Neuronal stem cell (in vitro differentiated cells): ENCODE data around the gene FIP1L1.

Experiments used
- DNase-seq: peaks from one replicate; pipeline ENCODE4 v3.0.0-alpha.2; 2013; ENCODE audit warnings: low spot score
- H2AFZ ChIP-seq: one replicate; pipeline ENCODE4 v1.6.1; 2013; ENCODE audit warnings: mild to moderate bottlenecking, low read length, inconsistent platforms
- H2AK5ac ChIP-seq: 2 replicates; pipeline ENCODE4 v1.6.1; 2013; ENCODE audit warnings: low read depth, mild to moderate bottlenecking, inconsistent platforms, low read length, moderate library complexity, mixed read lengths
- H2BK120ac ChIP-seq: 2 replicates; pipeline ENCODE4 v1.6.1; 2013; ENCODE audit warnings: low read depth, mild to moderate bottlenecking, inconsistent platforms, low read length, moderate library complexity, mixed read lengths
- H2BK12ac ChIP-seq: one replicate; pipeline ENCODE4 v1.6.1; 2013; ENCODE audit warnings: low read length, inconsistent platforms
- H2BK15ac ChIP-seq: 2 replicates; pipeline ENCODE4 v1.6.1; 2013; ENCODE audit warnings: mild to moderate bottlenecking, low read length, inconsistent platforms, mixed read lengths
- H2BK5ac ChIP-seq: one replicate; pipeline ENCODE4 v1.6.1; 2013; ENCODE audit warnings: inconsistent platforms, mild to moderate bottlenecking, low read length, moderate library complexity
- H3K14ac ChIP-seq: one replicate; pipeline ENCODE4 v1.6.1; 2013; ENCODE audit warnings: low read length, inconsistent platforms
- H3K18ac ChIP-seq: 2 replicates; pipeline ENCODE4 v1.6.1; 2013; ENCODE audit warnings: low read length, inconsistent platforms
- H3K23ac ChIP-seq: 2 replicates; pipeline ENCODE4 v1.6.1; 2013; ENCODE audit warnings: low read depth, mild to moderate bottlenecking, mixed read lengths, low read length, inconsistent platforms; ENCODE audit not compliant: poor library complexity
- H3K27ac ChIP-seq: replicated peaks from 3 replicates; pipeline ENCODE4 v1.5.1; 2013; ENCODE audit warnings: low read length, inconsistent platforms
- H3K27me3 ChIP-seq, 3 experiments: 2 replicates each; pipeline ENCODE4 v1.6.1; 2013; ENCODE audit warnings: low read length in 3 of 3, mild to moderate bottlenecking in 2 of 3, inconsistent platforms in 1 of 3, low read depth in 1 of 3, mixed read lengths in 1 of 3, moderate library complexity in 1 of 3; ENCODE audit not compliant: control insufficient read depth in 3 of 3, insufficient read depth in 3 of 3
- H3K36me3 ChIP-seq, 2 donors: replicated peaks in 1 of 2; 2 replicates each; pipeline ENCODE4 v1.6.1; 2013; ENCODE audit warnings: low read length in 2 of 2; ENCODE audit not compliant: control insufficient read depth in 2 of 2, insufficient read depth in 2 of 2
- H3K4ac ChIP-seq: 2 replicates; pipeline ENCODE4 v1.6.1; 2013; ENCODE audit warnings: inconsistent platforms, mild to moderate bottlenecking, low read length, moderate library complexity
- H3K4me1 ChIP-seq, 2 donors: 1 replicate in 1 of 2; 2 replicates in 1 of 2; pipeline ENCODE4 v1.6.1; 2013; ENCODE audit warnings: low read length in 2 of 2, low read depth in 1 of 2; ENCODE audit not compliant: control insufficient read depth in 2 of 2, insufficient read depth in 1 of 2
- H3K4me2 ChIP-seq: one replicate; pipeline ENCODE4 v1.6.1; 2013; ENCODE audit warnings: mild to moderate bottlenecking, low read length, inconsistent platforms; ENCODE audit not compliant: insufficient read depth, poor library complexity, severe bottlenecking
- H3K4me3 ChIP-seq, 2 donors: 2 replicates each; pipeline ENCODE4 v1.5.1; 2013; ENCODE audit warnings: low read length in 2 of 2, mild to moderate bottlenecking in 2 of 2, inconsistent platforms in 1 of 2, moderate library complexity in 1 of 2
- H3K79me1 ChIP-seq: one replicate; pipeline ENCODE4 v1.6.1; 2013; ENCODE audit warnings: low read depth, mild to moderate bottlenecking, inconsistent platforms, low read length, moderate library complexity
- H3K9ac ChIP-seq: one replicate; pipeline ENCODE4 v1.6.1; 2013; ENCODE audit warnings: mild to moderate bottlenecking, low read depth, low read length, inconsistent platforms; ENCODE audit not compliant: poor library complexity
- H3K9me3 ChIP-seq, 2 donors: replicated peaks in 1 of 2; 2 replicates each; pipeline versions ENCODE3 to v1.6.1; 2013; ENCODE audit warnings: low read length in 2 of 2, mild to moderate bottlenecking in 2 of 2, inconsistent platforms in 1 of 2, low read depth in 1 of 2, mixed read lengths in 1 of 2, moderate library complexity in 1 of 2; ENCODE audit not compliant: control insufficient read depth in 2 of 2, insufficient read depth in 1 of 2
- H4K8ac ChIP-seq: one replicate; pipeline ENCODE4 v1.6.1; 2013; ENCODE audit warnings: low read depth, mild to moderate bottlenecking, inconsistent platforms, low read length, moderate library complexity
- H4K91ac ChIP-seq: one replicate; pipeline ENCODE4 v1.6.1; 2013; ENCODE audit warnings: low read length, low read depth, mild to moderate bottlenecking, inconsistent platforms; ENCODE audit not compliant: poor library complexity
- WGBS, 2 donors: extraction: QIAGEN DNeasy Blood & Tissue Kit; methylation state at CpG; one replicate each; pipeline ENCODE4 v1.1.7; 2013; ENCODE audit warnings: missing lambda C conversion rate in 2 of 2, mixed read lengths in 1 of 2; ENCODE audit not compliant: insufficient read length in 2 of 2, insufficient replicate concordance in 1 of 2; ENCODE audit errors: extremely low coverage in 2 of 2; 5-methylcytosine and 5-hydroxymethylcytosine counted together

Gene FIP1L1

DNA sequence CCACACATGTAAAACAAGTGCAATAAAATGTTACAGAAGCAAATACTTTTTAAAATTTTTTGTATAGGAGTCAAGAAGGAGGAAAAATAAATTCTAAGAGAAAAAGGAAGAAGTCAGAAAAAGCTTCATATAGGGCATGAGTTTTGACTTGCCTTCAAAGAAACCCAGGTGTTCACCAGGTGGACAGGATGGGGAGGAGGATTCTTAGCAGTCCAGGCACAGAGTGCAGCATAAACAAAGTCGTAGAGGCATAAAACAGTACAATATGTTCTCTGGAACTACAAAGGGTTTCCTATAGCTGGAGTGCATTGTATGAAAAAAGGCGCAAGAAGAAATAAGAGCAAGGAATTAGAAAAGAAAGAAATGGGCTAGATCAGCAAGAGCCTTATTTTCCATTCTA is 9.7 kb upstream of the FIP1L1 start:
- H4K8ac ChIP-seq, result no peak overlapping the region
- no peaks in the 10 kb centered on the region for H3K9me3 ChIP-seq
- peaks cover 0 to 39% (median 2%) of the 10 kb centered on the region in 3 experiments for H3K27me3 ChIP-seq
- no peaks in the 10 kb centered on the region for H3K79me1 ChIP-seq
- H4K91ac ChIP-seq, result no peak overlapping the region
- H2BK120ac ChIP-seq, result no peak overlapping the region
- H2BK5ac ChIP-seq, result no peak overlapping the region
- no peak overlapping the region for H2AFZ ChIP-seq
- no peaks in the 10 kb centered on the region for H3K36me3 ChIP-seq
- H3K4me3 ChIP-seq, result no peak overlapping the region
- H2BK12ac ChIP-seq, result no peak overlapping the region
- H3K4me1 ChIP-seq, result peaks cover 5 to 6% of the 10 kb centered on the region in 2 donors
- no peak for DNase-seq
- no peak overlapping the region for H3K18ac ChIP-seq
- H3K9ac ChIP-seq, result no peak overlapping the region
- no peak overlapping the region for H3K23ac ChIP-seq
- no CpG with 5 or more reads among the region's 2 CpGs for WGBS, 2 donors
- no peak overlapping the region for H2AK5ac ChIP-seq
- H3K4me2 ChIP-seq, result no peak overlapping the region
- no peak overlapping the region for H3K14ac ChIP-seq
- no peak overlapping the region for H2BK15ac ChIP-seq
- no peak overlapping the region for H3K27ac ChIP-seq
- no peak overlapping the region for H3K4ac ChIP-seq

DNA sequence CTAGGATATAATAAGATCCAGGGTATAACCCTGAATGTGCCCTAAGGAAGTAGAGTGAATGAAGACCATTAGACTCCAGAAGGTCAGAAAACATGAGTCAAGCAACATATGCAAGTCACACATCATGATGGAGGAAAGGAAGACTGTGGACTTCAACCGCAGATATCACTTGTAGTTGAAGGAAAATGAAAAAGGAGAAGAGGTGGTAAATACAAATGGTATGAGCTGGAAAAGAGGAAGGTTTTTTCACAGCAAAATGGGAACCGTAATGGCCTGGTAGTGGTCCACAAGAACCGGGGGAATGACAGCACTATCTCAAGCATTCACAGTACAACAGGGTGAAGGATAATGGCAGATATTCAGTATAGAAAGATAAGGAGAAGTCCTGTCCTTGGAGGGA is 6.4 kb upstream of the FIP1L1 start:
- Histone ChIP-seq H3K27me3 (peaks cover 0 to 51% (median 2%) of the 10 kb centered on the region in 3 experiments), H4K8ac (no peak overlapping the region), H2BK5ac (no peak overlapping the region), H3K23ac (no peak overlapping the region), H3K9ac (no peak overlapping the region), H3K27ac (no peak overlapping the region), H2BK15ac (no peak overlapping the region), H2AFZ (no peak overlapping the region), H4K91ac (no peak overlapping the region), H3K18ac (no peak overlapping the region), H3K4me2 (no peak overlapping the region), H3K4me1 (peaks cover 0 to 2% of the 10 kb centered on the region in 2 donors), H2BK120ac (no peak overlapping the region), H3K36me3 (no peaks in the 10 kb centered on the region), H3K4me3 (no peak overlapping the region), H3K14ac (no peak overlapping the region), H3K79me1 (no peaks in the 10 kb centered on the region), H2AK5ac (no peak overlapping the region), H2BK12ac (no peak overlapping the region), H3K9me3 (no peaks in the 10 kb centered on the region), H3K4ac (no peak overlapping the region)
- no CpG with 5 or more reads among the region's 3 CpGs for WGBS, 2 donors
- DNase-seq, result no peak

DNA sequence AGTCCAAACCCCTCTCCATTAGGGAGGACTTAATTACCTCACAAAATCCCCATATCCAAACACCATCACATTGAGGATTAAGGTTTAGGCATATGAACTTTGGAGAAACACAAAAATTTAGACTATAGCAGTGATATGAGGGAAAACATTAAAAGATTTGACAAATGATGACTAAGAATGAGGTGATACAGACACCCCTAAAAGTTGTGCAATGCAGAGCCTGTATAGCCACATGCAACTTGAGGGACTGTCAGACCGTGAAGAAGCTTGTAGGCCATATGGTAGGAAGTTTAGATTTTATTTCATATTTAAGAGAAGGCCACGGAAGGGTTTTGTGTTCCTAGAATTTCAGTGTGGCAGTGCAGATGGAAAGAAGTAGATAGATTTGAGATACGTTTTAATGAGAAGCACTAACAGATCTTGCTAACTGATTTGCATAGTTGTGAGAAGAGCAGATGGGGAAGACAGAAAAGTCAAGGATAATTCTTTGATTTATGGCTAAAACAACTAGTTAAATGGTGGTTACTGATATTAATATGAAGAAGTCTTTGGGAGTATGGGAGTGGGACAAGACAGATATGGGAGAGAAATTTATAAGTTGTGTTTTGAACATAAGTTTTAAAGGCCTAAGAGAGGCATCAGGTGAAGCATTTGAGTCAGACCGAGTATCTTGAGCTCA is 5.5 kb upstream of the FIP1L1 start:
- Histone ChIP-seq H2AK5ac (no peak overlapping the region), H3K18ac (no peak overlapping the region), H2BK15ac (no peak overlapping the region), H3K79me1 (no peaks in the 10 kb centered on the region), H3K9ac (no peak overlapping the region), H2BK120ac (no peak overlapping the region), H3K27me3 (peaks cover 0 to 51% (median 2%) of the 10 kb centered on the region in 3 experiments), H3K14ac (no peak overlapping the region), H2BK12ac (no peak overlapping the region), H3K9me3 (no peaks in the 10 kb centered on the region), H4K8ac (no peak overlapping the region), H3K4ac (no peak overlapping the region), H3K4me3 (no peak overlapping the region), H3K4me1 (peaks cover 1 to 2% of the 10 kb centered on the region in 2 donors), H3K23ac (no peak overlapping the region), H3K27ac (no peak overlapping the region), H3K36me3 (no peaks in the 10 kb centered on the region), H2BK5ac (no peak overlapping the region), H3K4me2 (no peak overlapping the region), H2AFZ (no peak overlapping the region), H4K91ac (no peak overlapping the region)
- DNase-seq, result no peak
- WGBS, 2 donors, result no CpG with 5 or more reads among the region's 4 CpGs

DNA sequence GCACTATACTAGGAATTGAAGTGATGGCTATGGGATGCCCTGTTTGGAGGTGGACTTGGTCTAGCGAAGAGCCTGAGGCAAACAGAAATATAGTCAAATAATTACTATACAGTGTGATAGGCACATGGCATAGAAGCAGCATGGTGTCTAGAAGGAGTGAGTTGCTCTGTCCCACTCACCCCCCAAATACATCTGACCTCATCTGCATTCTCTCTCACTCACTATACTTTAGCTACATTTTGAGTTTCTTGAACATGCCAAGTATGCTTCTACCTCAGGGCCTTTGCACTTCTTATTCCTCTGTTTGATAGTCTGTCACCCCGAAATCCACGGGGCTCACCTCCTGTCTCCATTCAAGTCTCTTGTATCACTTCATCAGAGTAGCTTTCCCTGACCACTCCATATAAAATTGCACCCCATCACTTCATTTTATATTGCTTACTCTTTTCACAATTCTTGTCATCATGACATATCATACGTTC is 2.6 kb upstream of the FIP1L1 start:
- no CpG with 5 or more reads among the region's 4 CpGs for WGBS, 2 donors
- Histone ChIP-seq H3K79me1 (peaks cover 4% of the 10 kb centered on the region), H2AK5ac (no peak overlapping the region)

More for the DNA sequence above, 2.6 kb upstream of the FIP1L1 start:
- Histone ChIP-seq H2BK120ac (no peak overlapping the region), H3K14ac (no peak overlapping the region), H3K4me1 (peaks cover 2 to 4% of the 10 kb centered on the region in 2 donors), H2BK12ac (no peak overlapping the region), H3K9me3 (no peaks in the 10 kb centered on the region), H3K23ac (no peak overlapping the region), H3K9ac (no peak overlapping the region), H2BK15ac (no peak overlapping the region), H2BK5ac (no peak overlapping the region), H4K8ac (no peak overlapping the region), H3K36me3 (peaks cover 0 to 7% of the 10 kb centered on the region in 2 donors), H3K27me3 (peaks cover 0 to 32% (median 2%) of the 10 kb centered on the region in 3 experiments), H3K4me2 (no peak overlapping the region), H3K18ac (no peak overlapping the region), H4K91ac (no peak overlapping the region), H3K4me3 (no peak overlapping the region), H3K27ac (no peak overlapping the region), H2AFZ (no peak overlapping the region), H3K4ac (no peak overlapping the region)
- DNase-seq, result no peak
